Ishikawa (cell line): ENCODE data around the gene GPR32.

Experiments used
- CEBPB ChIP-seq: IDR thresholded peaks from 2 replicates; pipeline ENCODE4 v1.6.1; 2012
- EGR1 ChIP-seq: IDR thresholded peaks from 2 replicates; pipeline ENCODE4 v1.6.1; 2012
- EP300 ChIP-seq: IDR thresholded peaks from 2 replicates; pipeline ENCODE4 v1.6.1; 2012; ENCODE audit warnings: borderline replicate concordance
- MAX ChIP-seq: IDR thresholded peaks from 2 replicates; pipeline ENCODE4 v1.6.1; 2012
- NFIC ChIP-seq: IDR thresholded peaks from 2 replicates; pipeline ENCODE4 v1.6.1; 2012
- RAD21 ChIP-seq: IDR thresholded peaks from 2 replicates; pipeline ENCODE4 v1.6.1; 2012; ENCODE audit warnings: low read depth
- TEAD4 ChIP-seq: IDR thresholded peaks from 2 replicates; pipeline ENCODE4 v1.6.1; 2012
- YY1 ChIP-seq: IDR thresholded peaks from 2 replicates; pipeline ENCODE4 v1.6.1; 2012; ENCODE audit warnings: low read depth
- ZBTB7A ChIP-seq: IDR thresholded peaks from 2 replicates; pipeline ENCODE4 v1.6.1; 2012; ENCODE audit warnings: low read depth
- TF ChIP-seq, protein P1 (sequence below): IDR thresholded peaks from 2 replicates; pipeline ENCODE4 v1.6.1; 2012; ENCODE audit warnings: low read depth, mild to moderate bottlenecking

- TF ChIP-seq TEAD4: peak; percentile 15; the same call in 1 of the 2 replicates
- no peak for TF ChIP-seq EGR1
- no peak for TF ChIP-seq RAD21
- no peak for TF ChIP-seq MAX
- no peak for TF ChIP-seq CEBPB
- no peak for TF ChIP-seq EP300
- TF ChIP-seq NFIC: no peak
- no peak for TF ChIP-seq ZBTB7A
- no peak for TF ChIP-seq YY1
- TF ChIP-seq, protein P1, sequence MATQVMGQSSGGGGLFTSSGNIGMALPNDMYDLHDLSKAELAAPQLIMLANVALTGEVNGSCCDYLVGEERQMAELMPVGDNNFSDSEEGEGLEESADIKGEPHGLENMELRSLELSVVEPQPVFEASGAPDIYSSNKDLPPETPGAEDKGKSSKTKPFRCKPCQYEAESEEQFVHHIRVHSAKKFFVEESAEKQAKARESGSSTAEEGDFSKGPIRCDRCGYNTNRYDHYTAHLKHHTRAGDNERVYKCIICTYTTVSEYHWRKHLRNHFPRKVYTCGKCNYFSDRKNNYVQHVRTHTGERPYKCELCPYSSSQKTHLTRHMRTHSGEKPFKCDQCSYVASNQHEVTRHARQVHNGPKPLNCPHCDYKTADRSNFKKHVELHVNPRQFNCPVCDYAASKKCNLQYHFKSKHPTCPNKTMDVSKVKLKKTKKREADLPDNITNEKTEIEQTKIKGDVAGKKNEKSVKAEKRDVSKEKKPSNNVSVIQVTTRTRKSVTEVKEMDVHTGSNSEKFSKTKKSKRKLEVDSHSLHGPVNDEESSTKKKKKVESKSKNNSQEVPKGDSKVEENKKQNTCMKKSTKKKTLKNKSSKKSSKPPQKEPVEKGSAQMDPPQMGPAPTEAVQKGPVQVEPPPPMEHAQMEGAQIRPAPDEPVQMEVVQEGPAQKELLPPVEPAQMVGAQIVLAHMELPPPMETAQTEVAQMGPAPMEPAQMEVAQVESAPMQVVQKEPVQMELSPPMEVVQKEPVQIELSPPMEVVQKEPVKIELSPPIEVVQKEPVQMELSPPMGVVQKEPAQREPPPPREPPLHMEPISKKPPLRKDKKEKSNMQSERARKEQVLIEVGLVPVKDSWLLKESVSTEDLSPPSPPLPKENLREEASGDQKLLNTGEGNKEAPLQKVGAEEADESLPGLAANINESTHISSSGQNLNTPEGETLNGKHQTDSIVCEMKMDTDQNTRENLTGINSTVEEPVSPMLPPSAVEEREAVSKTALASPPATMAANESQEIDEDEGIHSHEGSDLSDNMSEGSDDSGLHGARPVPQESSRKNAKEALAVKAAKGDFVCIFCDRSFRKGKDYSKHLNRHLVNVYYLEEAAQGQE: no peak
Measured at GRCh38 chr19:50793558-50794065, 23.3 kb downstream of the GPR32 start.
